ENCODE measurements around the gene TBC1D9. TPM values are rescaled to one million over a fixed set of nuclear protein-coding genes. Genes with fewer than 3 reads are reported as not detected.

TBC1D9 gene
- total RNA-seq, 3 donors from 2014 or later = 28.3 to 195 (median 152) TPM

DNA sequence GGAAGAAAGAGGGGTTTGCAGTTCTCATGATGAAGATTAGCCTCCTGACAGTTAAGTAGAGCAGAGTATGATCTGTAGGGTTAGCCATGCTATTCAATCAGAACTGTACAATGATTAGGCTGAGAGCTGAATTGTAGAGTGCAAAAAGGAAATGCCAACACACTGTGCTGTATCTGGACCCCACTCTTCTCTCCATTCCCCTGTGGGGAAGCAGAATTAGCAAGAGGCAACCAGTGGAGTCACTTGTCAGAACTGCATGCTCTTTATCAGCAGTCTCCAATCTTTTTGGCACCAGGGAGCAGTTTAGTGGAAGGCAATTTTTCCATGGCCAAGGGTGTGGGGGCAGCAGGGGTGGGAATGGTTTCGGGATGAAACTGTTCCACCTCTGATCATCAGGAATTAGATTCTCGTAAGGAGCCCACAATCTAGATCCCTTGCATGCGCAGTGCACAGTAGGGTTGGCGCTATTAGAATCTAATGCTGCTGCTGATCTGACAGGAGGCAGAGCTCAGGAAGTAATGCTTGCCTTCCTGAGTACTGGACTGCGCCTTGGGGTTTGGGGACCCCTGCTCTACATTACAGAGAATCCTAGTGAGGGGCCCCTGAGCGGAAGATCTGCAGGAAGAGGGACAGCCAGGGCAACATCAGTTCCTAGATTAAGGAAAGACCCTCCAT is 19.4 kb downstream of the TBC1D9 start:
- no peaks in the 10 kb centered on the region for H3K36me3 ChIP-seq
- no peaks in the 10 kb centered on the region for H3K27me3 ChIP-seq
- intact Hi-C loops (cut with DNase I; ENCODE audit: low total_unique reads) = no loop called here
- TF ChIP-seq, protein P1, sequence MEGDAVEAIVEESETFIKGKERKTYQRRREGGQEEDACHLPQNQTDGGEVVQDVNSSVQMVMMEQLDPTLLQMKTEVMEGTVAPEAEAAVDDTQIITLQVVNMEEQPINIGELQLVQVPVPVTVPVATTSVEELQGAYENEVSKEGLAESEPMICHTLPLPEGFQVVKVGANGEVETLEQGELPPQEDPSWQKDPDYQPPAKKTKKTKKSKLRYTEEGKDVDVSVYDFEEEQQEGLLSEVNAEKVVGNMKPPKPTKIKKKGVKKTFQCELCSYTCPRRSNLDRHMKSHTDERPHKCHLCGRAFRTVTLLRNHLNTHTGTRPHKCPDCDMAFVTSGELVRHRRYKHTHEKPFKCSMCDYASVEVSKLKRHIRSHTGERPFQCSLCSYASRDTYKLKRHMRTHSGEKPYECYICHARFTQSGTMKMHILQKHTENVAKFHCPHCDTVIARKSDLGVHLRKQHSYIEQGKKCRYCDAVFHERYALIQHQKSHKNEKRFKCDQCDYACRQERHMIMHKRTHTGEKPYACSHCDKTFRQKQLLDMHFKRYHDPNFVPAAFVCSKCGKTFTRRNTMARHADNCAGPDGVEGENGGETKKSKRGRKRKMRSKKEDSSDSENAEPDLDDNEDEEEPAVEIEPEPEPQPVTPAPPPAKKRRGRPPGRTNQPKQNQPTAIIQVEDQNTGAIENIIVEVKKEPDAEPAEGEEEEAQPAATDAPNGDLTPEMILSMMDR (IDR thresholded peaks at IDR 0.05) = no peak
- TF ChIP-seq POLR2AphosphoS5 (IDR thresholded peaks at IDR 0.05) = no peak
- TF ChIP-seq POLR2A (IDR thresholded peaks at IDR 0.05) = no peak
- no peak for DNase-seq (ENCODE audit: low spot score in 2 of 2)
- H3K4me3 ChIP-seq = no peak overlapping the region
- H3K9me3 ChIP-seq = no peaks in the 10 kb centered on the region
- peaks cover 0 to 5% of the 10 kb centered on the region in 2 donors for H3K4me1 ChIP-seq
- peak overlapping the region; percentile 36 to 53 for H3K27ac ChIP-seq

DNA sequence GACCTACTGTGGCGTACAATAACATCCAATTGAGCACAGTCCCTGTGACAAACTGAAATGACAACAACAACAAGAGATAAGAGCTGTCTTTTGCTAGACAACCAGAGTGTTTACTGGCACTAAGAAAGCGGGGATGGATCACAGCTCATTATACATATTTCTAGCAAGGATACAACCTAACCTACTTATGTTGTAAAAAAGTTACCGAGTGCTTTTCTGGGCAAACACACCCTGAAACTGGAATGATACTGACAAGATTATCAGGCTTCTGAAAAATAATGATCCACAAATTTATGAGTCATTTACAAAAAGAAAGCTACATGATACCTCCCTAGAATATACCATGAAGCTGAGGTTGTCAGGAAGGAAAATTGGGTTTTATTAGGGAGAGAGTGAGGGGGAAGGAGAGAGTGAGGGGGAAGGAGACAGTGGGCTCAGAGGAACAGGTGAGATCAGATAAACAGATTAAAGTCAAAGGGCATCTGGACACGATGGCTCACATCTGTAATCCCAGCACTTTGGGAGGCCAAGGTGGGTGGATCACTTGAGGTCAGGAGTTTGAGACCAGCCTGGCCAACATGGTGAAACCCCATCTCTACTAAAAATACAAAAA is 20.3 kb downstream of the TBC1D9 start:
- TF ChIP-seq POLR2A (IDR thresholded peaks at IDR 0.05) (no peak), POLR2AphosphoS5 (IDR thresholded peaks at IDR 0.05) (no peak)
- TF ChIP-seq, protein P1 (IDR thresholded peaks at IDR 0.05) = no peak
- peak overlapping the region in 1 of 2 donors; percentile 10 for H3K27ac ChIP-seq
- H3K9me3 ChIP-seq = no peaks in the 10 kb centered on the region
- no peaks in the 10 kb centered on the region for H3K36me3 ChIP-seq
- H3K4me1 ChIP-seq = peaks cover 0 to 5% of the 10 kb centered on the region in 2 donors
- no peak overlapping the region for H3K4me3 ChIP-seq
- no peaks in the 10 kb centered on the region for H3K27me3 ChIP-seq
- DNase-seq (ENCODE audit: low spot score in 2 of 2) = no peak
- intact Hi-C loops (cut with DNase I; ENCODE audit: low total_unique reads) = no loop called here

DNA sequence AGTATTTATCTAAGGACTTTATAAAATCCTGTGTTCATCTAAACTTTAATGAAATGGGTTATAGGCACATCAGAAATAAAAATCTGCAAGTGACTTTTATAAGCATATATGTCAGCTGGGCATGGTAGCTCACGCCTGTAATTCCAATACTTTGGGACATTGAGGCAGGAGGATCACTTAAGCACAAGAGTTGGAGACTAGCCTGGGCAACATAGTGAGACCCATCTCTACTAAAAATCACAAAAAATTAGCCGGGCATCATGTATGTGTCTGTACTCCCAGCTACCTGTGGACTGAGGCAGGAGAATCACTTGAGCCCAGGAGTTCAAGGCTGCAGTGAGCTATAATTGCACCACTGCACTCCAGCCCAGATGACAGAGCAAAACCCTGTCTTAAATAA is 20.9 kb downstream of the TBC1D9 start:
- Histone ChIP-seq H3K27ac (no peak overlapping the region), H3K9me3 (no peaks in the 10 kb centered on the region), H3K36me3 (no peaks in the 10 kb centered on the region), H3K4me1 (peaks cover 0 to 5% of the 10 kb centered on the region in 2 donors), H3K4me3 (no peak overlapping the region), H3K27me3 (no peaks in the 10 kb centered on the region)
- no peak for TF ChIP-seq POLR2AphosphoS5 (IDR thresholded peaks at IDR 0.05)
- TF ChIP-seq, protein P1 (IDR thresholded peaks at IDR 0.05) = no peak
- TF ChIP-seq POLR2A (IDR thresholded peaks at IDR 0.05) = no peak
- intact Hi-C loops (cut with DNase I; ENCODE audit: low total_unique reads) = no loop called here
- no peak for DNase-seq (ENCODE audit: low spot score in 2 of 2)

DNA sequence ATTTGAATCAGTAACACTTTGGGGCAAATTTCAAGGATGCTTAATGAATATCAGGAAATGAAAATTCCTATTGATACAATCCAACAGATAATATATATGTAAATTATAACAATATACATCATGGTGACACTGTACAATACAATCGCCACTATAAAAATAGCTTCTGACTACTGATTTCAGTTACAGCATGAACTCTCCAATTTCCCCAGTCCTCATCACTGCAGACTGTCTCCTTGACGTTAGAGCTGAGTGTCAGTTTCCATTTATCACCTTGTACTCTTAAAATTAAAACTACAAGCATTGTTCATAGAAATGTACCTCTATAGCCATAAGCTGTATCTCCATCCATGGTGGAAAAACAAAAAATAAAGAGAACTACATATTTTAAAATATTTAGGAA is 23.4 kb downstream of the TBC1D9 start:
- intact Hi-C loops (cut with DNase I; ENCODE audit: low total_unique reads) = no loop called here
- Histone ChIP-seq H3K4me3 (no peak overlapping the region), H3K27me3 (no peaks in the 10 kb centered on the region), H3K9me3 (no peaks in the 10 kb centered on the region), H3K4me1 (peaks cover 0 to 12% of the 10 kb centered on the region in 2 donors), H3K36me3 (no peaks in the 10 kb centered on the region), H3K27ac (peak overlapping the region; percentile 34 to 68)
- TF ChIP-seq, protein P1 (IDR thresholded peaks at IDR 0.05) = no peak
- no peak for TF ChIP-seq POLR2A (IDR thresholded peaks at IDR 0.05)
- no peak for DNase-seq (ENCODE audit: low spot score in 2 of 2)

DNA sequence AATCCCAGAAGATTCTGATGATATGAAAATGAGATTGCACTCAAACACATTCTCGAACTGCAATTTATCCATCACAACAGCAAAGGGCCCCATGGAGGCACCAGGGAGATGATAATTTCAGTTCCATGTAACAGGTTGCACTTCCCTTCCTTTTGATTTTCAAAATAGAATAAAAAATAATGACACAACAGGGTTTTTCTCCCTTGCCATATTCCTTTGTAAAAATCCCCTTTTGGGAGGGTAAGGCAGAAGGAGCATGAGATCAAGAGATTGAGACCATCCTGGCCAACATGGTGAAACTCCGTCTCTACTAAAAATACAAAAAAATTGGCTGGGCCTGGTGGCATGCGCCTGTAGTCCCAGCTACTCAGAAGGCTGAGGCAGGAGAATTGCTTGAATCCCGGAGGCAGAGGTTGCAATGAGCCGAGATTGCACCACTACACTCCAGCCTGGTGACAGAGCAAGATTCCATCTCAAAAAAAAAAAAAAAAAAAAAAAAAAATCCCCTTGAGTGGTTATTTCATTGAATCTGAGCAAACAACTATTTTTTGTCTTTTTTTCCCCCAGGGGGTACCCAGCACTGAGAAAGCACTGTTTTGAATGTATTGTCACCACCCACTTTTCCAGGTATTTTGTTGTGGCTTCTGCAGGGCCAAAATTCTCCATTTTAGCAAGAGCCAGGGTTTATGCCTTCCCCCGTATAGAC is 26.7 kb downstream of the TBC1D9 start:
- intact Hi-C loops (cut with DNase I; ENCODE audit: low total_unique reads) = no loop called here
- H3K9me3 ChIP-seq = no peaks in the 10 kb centered on the region
- DNase-seq (ENCODE audit: low spot score in 2 of 2) = peak in 1 of 2 donors; percentile 53
- no peak for TF ChIP-seq POLR2A (IDR thresholded peaks at IDR 0.05)
- TF ChIP-seq POLR2AphosphoS5 (IDR thresholded peaks at IDR 0.05) = no peak
- TF ChIP-seq, protein P1 (IDR thresholded peaks at IDR 0.05) = no peak
- H3K27ac ChIP-seq = peak overlapping the region; percentile 83
- H3K4me3 ChIP-seq = no peak overlapping the region
- no peaks in the 10 kb centered on the region for H3K36me3 ChIP-seq
- H3K27me3 ChIP-seq = no peaks in the 10 kb centered on the region
- H3K4me1 ChIP-seq = peaks cover 0 to 18% of the 10 kb centered on the region in 2 donors
